Fibroblast of peridontal ligament (primary cell): Measurements from ENCODE around the gene FAM177A1.
"Not testable (repeated sequence)": the region's sequence is repeated elsewhere in the genome, so short reads cannot be mapped to it uniquely, and the experiment has no call there.

ENCODE experiments used
- DNase-seq: peaks from one replicate; pipeline ENCODE4 v3.0.0-alpha.2; 2010; ENCODE audit errors: extremely low read depth

Gene FAM177A1

GRCh38 chr14:35061113-35061791 is 15.2 kb downstream of the FAM177A1 start:
- not testable (repeated sequence) for DNase-seq

DNA sequence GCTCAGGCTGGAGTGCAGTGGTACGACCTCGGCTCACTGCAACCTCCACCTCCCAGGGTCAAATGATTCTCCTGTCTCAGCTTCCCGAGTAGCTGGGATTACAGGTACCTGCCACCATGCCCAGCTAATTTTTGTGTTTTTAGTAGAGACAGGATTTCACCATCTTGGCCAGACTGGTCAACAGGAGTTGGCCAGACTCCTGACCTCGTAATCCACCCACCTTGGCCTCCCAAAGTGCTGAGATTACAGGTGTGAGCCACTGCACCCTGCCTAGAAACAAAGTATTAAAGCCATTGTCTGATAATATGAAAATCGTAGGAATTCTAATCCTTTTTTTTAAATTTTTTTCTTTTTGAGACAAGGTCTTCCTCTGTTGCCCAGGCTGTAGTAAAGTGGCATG is 19.7 kb downstream of the FAM177A1 start:
- not testable (repeated sequence) for DNase-seq

GRCh38 chr14:35068238-35069012 is 22.4 kb downstream of the FAM177A1 start:
- peak; percentile 20 for DNase-seq

GRCh38 chr14:35072226-35072625 is 26.2 kb downstream of the FAM177A1 start:
- DNase-seq: no peak

- no peak for DNase-seq
Measured at GRCh38 chr14:35073486-35073885, 27.4 kb downstream of the FAM177A1 start.

DNA sequence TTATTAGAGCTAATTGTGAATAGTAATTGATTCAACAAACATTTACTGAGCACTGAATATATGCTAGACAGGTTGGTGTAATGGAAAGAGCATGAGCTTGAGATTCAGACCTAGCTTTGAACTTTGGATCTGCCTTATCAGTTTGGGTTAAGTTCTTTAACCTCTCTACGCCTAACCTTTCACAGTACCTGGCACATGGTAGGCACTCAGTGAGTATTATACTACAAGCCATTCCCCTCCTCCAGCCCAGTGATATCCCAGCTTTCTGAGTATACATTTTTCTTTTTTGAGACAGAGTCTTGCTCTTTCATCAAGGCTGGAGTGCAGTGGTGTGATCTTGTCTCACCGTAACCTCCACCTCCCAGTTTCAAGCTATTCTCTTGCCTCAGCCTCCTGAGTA is 32.0 kb downstream of the FAM177A1 start:
- no peak for DNase-seq

GRCh38 chr14:35079742-35080141 is 33.7 kb downstream of the FAM177A1 start:
- no peak for DNase-seq

DNA sequence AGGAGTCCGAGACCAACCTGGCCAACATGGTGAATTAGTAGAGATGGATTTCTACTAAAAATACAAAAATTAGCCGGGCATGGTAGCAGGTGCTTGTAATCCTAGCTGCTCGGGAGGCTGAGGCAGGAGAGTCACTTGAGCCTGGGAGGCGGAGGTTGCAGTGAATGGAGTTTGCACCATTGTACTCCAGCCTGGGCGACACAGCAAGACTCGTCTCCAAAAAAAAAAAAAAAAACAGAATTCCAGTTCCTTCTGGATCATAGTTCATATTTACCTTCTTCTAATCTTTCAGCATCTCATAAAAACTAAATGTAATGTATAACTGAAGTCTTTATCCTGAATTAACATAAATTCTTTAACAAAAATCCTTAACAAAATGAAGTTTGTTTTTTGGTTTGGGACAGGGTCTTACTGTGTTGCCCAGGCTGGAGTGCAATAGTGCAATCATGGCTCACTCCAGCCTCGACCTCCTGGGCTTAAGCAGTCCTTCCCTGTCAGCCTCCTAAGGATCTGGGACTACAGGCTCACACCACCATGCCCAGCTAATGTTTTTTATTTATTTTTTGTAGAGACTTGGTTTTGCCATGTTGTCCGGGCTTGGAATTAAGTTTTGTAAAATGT is 37.6 kb downstream of the FAM177A1 start:
- no peak for DNase-seq

DNA sequence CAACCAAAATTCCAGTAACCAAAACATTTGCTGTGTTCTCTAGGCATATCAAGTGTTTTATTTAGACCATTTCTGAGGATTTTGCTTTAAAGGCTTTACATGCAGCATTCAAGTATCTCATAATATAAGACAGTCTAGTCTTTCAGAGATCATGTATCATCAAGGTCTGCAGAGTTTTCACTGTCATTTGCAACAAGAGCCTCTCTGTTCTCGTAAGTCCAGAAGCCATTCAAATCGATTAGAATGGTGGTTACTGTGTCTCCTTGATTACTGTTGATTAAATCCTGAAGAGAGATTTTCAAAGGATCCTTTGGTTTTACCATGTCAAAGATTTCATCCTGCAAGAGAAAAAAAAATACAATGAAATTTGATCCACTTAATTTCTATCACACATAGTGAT is 39.4 kb downstream of the FAM177A1 start:
- DNase-seq: no peak

GRCh38 chr14:35088514-35088913 is 42.4 kb downstream of the FAM177A1 start:
- DNase-seq: no peak

GRCh38 chr14:35094645-35095044 is 48.6 kb downstream of the FAM177A1 start:
- not testable (repeated sequence) for DNase-seq

- no peak for DNase-seq
Measured at GRCh38 chr14:35107866-35108265, 61.8 kb downstream of the FAM177A1 start.

DNA sequence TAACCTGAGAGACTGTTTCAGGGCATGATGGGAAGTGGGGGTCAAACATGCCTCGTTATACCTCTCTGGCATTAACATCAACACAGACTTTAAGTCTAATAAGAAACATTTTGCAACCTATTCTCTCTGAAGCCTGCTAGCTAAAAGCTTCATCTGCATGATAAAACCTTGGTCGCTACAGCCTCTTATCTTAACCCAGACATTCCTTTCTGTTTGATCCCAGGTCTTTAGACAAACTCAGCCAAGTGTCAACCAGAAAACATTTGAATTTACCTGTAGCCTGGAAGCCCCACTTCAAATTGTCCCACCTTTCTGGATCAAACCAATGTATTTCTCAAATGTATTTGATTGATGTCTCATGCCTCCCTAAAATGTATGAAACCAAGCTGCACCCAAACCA is 66.6 kb downstream of the FAM177A1 start:
- DNase-seq: no peak

- DNase-seq: no peak
Measured at GRCh38 chr14:35113308-35113950, 67.4 kb downstream of the FAM177A1 start.

- DNase-seq: peak; percentile 55
Measured at GRCh38 chr14:35114036-35114435, 68.0 kb downstream of the FAM177A1 start.

- DNase-seq: no peak
Measured at GRCh38 chr14:35116242-35116641, 70.2 kb downstream of the FAM177A1 start.

DNA sequence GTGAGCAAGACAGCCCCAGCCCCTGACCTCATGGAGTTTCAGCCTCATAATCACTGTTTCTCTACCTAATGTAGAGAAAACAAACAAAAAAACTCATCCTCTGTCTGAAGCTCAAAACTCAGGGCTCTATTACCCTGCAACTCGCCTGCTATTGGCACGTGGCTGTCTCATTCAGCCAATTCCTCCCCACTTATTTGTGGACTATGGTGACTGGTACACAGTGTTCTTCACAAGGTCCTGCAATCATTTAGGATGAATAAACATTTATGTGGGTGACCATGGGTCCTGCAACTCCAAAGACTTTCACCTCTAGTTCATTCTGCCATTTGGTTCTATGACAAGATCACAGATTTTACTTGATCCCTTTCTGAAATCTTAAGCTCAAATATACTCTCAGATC is 71.0 kb downstream of the FAM177A1 start:
- DNase-seq: no peak

DNA sequence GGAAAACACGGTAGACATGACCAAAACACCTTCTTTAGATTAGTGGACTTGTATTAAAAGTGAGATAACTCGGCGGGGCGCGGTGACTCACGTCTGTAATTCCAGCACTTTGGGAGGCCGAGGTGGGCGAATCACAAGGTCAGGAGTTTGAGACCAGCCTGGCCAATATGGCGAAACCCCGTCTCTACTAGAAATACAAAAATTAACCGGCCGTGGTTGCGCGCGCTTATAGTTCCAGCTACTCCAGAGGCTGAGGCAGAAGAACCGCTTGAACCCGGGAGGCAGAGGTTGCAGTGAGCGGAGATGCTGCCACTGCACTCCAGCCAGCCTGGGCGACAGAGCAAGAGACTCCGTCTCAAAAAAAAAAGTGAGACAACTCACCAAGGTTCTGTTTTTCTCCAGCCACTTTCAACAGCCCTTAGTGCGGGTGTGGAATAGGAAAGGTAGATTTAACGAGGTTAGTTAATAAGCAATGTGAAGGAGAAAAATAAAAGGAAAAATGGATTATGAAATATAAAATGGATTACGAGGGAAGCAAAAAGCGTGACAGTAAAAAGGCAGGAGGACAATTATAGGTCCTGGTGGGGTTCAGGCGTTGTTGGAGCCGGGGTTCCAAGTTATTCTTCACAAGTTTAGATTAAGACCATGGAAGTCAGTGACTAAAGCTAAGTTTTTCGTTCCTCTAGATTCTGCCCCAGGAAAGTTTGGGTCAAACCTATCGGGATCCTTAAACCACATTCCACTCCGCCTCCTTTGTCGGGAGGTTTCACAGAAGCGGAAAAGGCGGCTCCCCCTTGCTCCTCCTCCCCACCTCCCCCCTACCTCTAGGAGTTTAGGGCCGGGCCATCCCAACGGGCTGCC is 75.2 kb downstream of the FAM177A1 start:
- peak; percentile 6 for DNase-seq

GRCh38 chr14:35121887-35122695 is 76.0 kb downstream of the FAM177A1 start, which contains the start of the genes PPP2R3C and PRORP:
Gene PPP2R3C (minus strand): TSS chr14:35121990. CDS start chr14:35121959, 31 bp downstream.
Gene PRORP (plus strand): TSS chr14:35122552. CDS start chr14:35123246, 694 bp downstream.
- peak; percentile 90 for DNase-seq

DNA sequence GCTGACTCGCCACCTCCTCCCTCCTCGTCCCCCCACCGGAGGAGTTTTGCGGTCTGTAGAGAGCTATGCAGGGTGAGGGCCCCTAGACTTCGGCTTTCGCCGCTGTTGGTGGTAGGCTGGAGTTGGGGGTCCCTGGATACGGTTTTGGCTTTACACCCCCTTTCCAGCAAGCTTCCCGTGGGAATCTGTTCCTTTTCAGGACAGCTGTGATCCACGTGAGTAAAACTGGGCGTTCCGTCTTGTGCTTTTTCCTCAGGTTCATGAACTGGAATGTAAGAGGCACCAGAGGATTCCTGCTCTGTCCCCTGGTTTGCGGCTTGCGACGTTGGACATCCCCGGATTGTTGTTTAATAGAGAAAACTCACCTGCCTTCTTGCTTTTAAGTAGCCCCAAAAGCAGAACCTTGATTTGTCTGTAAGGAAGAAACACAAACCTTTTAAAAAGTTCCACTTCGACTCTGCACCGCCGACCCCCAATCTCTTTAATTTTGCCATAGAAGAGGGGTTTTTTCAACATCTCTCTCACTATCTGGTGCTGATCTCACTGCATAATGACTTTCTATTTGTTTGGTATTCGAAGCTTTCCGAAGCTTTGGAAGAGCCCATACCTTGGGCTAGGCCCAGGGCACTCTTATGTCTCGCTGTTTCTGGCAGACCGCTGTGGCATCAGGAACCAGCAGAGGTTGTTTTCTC is 76.8 kb downstream of the FAM177A1 start:
- peak; percentile 49 for DNase-seq
